Measurements from ENCODE around the gene DHX58.
"Not testable (repeated sequence)": the region's sequence is repeated elsewhere in the genome, so short reads cannot be mapped to it uniquely, and the experiment has no call there.

DHX58 gene

DNA sequence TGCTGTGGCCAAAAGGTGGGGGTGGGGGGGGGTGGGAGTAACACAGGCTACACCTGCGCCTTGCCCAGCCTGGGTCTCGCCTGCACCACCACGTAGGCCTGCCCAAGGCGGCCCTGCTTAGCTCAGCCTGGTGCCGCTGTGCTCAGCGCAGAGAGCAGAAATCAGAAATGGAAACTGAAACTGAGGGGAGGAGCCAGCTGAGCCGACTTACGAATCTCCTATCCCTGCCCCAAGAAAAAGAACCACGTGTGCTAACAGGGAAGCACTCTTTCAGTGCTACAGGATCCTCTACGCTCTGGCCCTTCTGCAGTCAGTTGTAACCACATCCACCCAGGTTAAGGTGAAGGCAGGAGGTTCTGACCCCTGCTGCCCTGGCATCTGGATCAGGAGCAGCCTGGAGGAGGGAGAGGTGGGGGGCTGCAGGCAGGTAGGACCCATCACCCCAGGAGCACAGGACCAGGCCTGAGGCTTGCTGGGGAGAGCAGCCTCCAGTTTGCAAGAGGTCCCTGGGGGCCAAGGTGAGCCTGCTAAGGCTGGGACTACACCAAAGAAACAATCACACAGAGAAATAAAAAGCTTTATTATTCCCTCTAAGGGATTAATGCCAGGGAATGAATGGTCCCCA lies at the start of gene DHX58:
TSS of gene DHX58 (minus strand) at position 163 of the 625 bp plus-strand sequence. CDS start 822 bp downstream, outside the sequence.
- DNase-seq: peak; percentile 87

GRCh38 chr17:42160531-42160910 lies 48.0 kb upstream of the DHX58 start:
- no peak for DNase-seq

DNA sequence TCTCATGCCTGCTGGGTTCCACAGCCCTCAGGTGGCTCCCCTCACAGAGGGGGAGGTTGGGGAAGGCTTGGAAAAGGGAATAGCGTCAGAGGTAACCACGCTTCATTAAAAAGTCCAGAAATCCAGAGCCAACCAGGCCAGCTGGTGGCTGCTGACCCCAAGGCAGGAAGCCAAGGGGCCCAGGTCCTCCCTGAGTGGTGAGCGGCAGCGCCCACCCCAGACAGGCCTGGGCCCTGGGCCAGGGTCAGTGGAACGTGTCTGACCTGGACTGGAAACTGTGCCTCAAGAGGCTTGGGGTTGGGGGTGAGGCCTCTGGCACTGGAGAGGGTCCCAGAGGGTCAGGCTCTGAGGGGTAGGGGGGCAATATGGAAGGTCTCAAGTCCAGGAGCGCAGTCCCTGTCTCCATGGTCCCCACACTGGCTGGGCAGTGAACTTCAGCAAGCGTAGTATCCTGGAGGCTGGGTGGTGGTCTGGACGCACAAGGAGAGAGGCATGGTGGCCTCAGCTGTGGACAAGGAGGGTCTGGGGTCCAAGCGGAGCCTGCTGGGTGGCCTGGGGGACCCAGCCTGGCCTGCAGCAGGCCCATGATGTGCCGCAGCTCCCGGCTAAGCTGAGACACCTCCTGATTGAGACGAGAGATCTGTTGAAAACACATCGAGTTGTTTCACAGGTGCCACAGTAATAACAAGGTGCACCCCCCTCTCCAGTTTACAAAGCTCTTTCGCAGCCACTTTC lies 47.4 kb upstream of the DHX58 start:
- no peak for DNase-seq

DNA sequence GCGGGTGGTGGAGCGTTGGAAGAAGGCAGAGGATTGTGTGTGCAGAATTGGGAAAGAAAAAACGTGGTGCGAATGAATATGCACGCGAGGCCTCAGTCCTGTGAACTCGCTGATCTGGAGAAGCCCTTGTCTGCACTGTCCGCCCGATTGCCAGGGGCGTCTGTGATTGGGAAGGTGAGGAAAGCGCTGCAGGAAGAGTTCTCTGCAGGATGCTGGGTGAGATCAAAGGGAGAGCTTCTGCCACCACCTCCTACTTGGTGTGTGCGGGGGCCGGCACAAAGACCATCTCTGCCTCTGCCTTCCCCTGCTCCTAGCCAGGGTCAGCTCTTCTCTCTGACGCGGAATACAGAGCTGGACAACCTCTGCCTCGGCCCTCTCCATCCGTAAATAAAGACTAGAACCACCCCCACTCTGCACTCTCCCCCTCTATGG lies 43.1 kb upstream of the DHX58 start:
- no peak for DNase-seq

- no peak for DNase-seq
Observed at GRCh38 chr17:42153919-42154742, 41.6 kb upstream of the DHX58 start.

GRCh38 chr17:42146911-42147607 lies 34.5 kb upstream of the DHX58 start:
- no peak for DNase-seq

DNA sequence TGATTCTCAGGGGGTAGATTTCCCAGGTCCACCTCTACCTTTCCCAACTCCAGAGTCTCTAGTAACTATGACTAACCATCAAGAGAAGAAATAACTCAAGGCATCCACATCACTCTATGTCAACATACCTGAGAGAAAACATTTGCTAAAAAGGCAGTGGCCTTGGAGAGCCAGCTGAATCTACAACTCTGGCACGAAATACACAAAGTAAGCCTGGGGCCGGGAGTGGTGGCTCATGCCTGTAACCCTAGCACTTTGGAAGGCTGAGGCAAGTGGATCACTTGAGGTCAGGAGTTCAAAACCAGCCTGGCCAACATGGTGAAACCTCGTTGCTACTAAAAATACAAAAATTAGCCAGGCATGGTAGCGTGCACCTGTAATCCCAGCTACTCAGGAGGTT lies 30.6 kb upstream of the DHX58 start:
- DNase-seq: not testable (repeated sequence)

DNA sequence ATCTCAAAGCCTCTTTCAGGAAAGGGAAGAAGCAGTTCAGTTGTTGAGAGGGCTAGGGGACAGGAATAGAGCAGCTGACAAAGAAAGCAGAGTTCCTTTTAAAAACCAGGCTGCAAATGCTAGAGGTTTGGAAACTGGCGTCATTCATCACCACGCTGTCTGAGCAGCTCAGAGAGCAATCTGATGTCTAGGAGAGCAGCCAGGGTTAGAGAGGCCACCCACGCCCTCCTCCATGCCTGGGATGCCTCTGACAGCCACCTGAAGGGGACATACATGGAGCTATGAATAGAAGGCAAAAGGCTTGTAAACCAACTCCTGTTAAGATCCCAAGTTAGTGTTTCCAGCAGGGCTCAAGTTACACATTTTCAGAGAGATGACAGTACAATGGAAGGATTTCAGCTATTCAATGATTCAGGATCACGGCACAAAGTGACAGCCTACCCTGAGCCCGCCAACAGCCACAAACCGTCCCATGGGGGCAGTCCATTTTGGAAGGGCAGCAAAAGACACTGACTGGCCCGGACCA lies 29.9 kb upstream of the DHX58 start:
- DNase-seq: no peak

- no peak for DNase-seq
Observed at GRCh38 chr17:42141382-42141781, 28.9 kb upstream of the DHX58 start.

GRCh38 chr17:42140690-42141089 lies 28.2 kb upstream of the DHX58 start:
- DNase-seq: not testable (repeated sequence)

- no peak for DNase-seq
Observed at GRCh38 chr17:42138749-42139492, 26.4 kb upstream of the DHX58 start.

DNA sequence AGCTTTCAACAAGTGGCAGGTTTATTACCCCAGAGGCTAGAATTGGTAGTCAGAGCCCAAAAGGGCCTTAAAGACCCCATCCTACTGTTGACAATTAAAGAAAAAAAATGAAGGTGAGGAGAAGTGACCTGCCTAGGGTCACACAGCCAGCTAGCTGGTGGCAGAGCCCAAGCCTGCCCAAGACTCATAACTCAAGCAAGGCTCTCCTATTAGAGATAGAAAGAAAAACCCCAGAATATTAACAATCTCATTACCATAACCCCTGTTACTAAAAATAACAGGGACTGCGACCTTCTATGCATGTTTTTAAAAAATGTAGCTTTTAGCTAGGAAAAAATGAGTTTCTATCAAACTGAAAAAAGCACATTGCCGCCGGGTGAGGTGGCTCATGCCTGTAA lies 24.1 kb upstream of the DHX58 start:
- DNase-seq: no peak

- DNase-seq: peak; percentile 22
Observed at GRCh38 chr17:42135664-42136653, 23.4 kb upstream of the DHX58 start.

GRCh38 chr17:42135151-42135550 lies 22.6 kb upstream of the DHX58 start:
- no peak for DNase-seq

- peak; percentile 53 for DNase-seq
Observed at GRCh38 chr17:42133461-42134041, 21.0 kb upstream of the DHX58 start.

DNA sequence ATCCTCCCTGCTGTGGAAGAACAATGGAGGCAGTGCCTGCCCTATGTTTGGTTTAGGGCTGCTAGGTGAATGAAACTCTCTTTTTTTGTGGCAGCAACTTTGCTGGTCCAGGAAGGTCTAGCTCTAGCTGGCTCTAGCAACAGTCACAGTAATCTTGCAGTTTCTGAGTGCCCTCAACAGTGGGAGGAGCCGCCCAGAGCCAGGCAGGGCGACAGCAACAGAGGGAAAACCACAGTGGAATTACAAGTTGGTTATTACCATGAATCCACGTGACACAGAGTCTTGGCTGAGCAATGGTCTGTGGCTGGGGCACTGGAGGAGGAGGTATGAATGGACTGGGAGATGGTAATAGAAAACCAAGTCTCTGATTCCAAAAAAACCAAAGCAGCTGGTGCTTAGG lies 20.4 kb upstream of the DHX58 start:
- DNase-seq: peak; percentile 13

- DNase-seq: no peak
Observed at GRCh38 chr17:42131981-42132432, 19.5 kb upstream of the DHX58 start.

- DNase-seq: no peak
Observed at GRCh38 chr17:42131232-42131631, 18.7 kb upstream of the DHX58 start.

- no peak for DNase-seq
Observed at GRCh38 chr17:42130310-42130936, 17.9 kb upstream of the DHX58 start.
